Activated naive CD4-positive, alpha-beta T cell (primary cell): Measurements from ENCODE around the gene SMARCB1.

Experiments used
- DNase-seq, 4 experiments: peaks; one replicate each; lab custom pipeline; 2025; lab: John Stamatoyannopoulos, UW

Gene SMARCB1

GRCh38 chr22:23762842-23763578 lies 23.8 kb upstream of the SMARCB1 start, which contains the start of gene C22orf15:
Gene C22orf15, plus strand, starts transcription at chr22:23762990. Its CDS starts 317 bp downstream, at chr22:23763307.
- DNase-seq: peak in 1 of 4 experiments; percentile 25

- peak; percentile 18 to 51 (median 32) for DNase-seq
Observed at GRCh38 chr22:23763579-23763945, 23.2 kb upstream of the SMARCB1 start.

- DNase-seq: no peak
Observed at GRCh38 chr22:23763954-23764353, 22.8 kb upstream of the SMARCB1 start.

GRCh38 chr22:23764899-23765881 lies 21.6 kb upstream of the SMARCB1 start:
- DNase-seq: no peak

DNA sequence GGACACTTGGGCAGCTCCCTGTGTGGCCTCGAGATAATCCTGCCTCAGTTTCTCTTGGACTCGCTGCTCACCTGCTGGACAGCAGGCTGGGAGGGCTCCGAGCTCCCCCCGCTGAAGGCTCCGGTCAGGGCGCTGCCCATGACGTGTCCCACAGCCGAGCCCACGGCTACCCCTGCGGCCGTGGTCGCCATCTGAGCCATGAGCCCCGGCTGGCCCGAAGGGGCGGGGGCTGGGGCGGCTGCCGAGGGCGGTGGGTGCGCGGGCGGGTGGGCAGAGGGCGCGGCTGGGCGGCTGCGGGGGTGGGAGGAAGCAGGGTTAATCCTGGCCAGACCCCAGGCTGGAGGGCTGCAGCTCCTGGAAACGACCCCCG lies 19.5 kb upstream of the SMARCB1 start:
- no peak for DNase-seq

DNA sequence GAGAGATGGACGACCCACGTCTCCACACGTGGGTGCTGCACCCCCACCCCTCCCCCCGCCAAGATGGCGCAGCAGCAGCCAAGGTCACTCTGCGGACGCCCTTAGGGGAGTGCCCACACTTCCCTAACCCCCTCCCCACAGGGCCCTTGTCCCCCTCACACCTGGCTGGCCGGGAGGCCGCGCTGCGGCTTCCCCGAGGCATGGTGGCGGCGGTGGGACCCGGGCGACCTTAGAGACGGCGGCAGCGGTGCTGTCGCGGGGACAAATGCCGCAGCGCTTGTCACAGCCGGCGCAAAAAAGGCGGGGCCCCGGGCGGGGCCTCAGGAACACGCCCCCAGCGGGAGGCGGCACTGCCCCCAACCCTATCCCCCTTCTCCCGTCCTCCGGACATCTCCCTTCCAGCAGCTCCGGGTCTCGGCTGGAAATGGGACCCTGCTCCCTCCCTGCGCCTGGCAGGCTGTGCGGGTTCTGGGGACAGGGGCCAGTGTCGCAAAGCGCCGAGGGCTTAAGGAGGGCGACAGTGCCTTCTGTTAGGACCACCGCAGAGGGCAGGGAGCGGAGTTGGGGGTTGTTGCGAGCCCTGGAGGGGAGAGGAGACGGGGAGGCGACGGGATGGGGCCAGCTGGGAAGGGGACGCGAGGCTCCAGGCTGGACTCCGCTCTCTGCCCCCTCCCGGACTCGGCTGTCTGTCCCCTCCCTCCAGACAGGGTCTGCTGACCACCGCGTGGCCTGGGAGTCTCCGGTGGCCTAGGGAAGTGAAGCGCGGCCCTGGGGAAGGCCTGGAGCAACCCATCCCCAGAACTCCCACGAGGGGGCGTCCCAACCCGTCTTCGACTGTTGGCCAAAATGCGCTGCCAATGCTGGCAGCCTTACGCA lies 18.9 kb upstream of the SMARCB1 start, which contains the start of gene CHCHD10:
Gene CHCHD10 (minus strand): TSS at position 300 of the 876 bp plus-strand sequence. CDS start 98 bp downstream, at position 202.
- peak; percentile 51 to 74 (median 54) for DNase-seq

GRCh38 chr22:23769321-23769965 lies 17.3 kb upstream of the SMARCB1 start:
- DNase-seq: no peak

- no peak for DNase-seq
Observed at GRCh38 chr22:23772315-23772648, 14.5 kb upstream of the SMARCB1 start.

GRCh38 chr22:23772649-23773473 lies 13.9 kb upstream of the SMARCB1 start, which contains the start of gene MMP11:
Gene MMP11, plus strand, starts transcription at chr22:23772849. Its CDS starts 22 bp downstream, at chr22:23772871.
- peak in 3 of 4 experiments; percentile 31 to 69 (median 46) for DNase-seq

DNA sequence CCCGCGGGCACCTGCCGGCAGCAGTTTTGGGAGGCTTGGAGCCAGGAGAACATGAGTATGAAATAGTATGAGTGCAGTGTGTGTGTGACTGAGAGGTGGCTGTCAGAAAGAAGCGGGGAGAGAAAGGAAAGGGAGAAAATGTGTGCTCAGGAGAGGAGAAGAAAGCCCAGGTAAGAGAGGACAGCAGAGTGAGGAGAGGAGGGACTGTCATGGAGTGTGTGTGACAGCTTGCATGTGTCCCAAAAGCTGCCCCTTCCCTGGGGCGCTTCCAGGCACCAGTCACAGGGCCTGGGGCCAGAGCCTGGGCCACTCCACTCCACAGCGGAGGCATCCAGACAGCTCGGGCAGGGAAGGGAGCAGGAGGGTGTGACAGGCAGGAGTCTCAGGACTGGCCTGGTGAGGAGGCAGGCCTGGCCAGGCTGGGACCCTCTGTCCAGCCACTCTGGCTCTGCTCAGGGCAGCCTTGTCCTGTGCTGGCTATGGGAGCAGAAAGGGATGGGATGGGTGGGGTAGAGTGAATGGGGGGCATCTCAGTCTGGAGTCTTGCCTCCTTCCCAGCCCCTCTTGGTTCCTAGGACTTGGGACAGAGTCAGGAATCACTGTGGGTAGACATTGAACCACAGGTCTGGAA lies 13.2 kb upstream of the SMARCB1 start:
- no peak for DNase-seq

DNA sequence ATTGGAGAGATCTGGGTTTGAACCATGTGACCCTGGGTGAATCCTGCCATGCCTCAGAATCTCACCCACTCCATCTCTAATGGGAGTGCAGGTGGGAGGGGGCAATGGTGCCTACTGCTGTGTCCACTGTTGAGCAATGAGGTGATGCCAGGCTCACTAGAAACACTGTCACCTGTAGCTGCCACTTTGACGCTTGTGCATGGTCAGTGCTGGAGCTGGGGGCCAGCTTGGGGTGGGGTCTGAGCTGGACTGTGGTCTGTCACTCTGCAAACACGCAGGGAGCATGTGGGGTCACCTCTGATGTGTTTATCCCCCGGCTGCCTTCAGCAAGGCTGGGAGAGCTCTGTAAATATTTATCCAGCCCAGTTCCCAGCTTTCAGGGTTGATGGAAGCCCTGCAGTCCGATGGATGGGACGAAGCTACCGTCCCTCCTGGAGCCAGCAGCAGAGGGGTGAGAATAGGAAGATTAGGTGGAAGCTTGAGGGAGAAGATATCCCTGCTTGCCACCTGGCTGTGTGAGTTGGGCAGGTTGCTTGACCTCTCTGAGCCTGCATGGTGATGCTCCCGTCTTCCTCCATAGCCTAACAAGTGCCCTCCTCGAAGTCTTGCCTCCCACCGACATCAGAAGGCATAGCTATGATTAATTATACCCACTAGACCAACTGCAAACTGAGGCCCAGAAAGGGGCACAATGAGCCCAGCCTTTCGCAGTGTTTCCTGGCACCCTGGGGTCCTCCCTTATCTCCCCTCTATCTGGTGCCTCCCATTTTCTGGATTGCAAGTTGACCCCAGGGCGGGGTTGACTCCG lies 12.4 kb upstream of the SMARCB1 start:
- DNase-seq: no peak

GRCh38 chr22:23774922-23775436 lies 11.8 kb upstream of the SMARCB1 start:
- DNase-seq: no peak

GRCh38 chr22:23775779-23776375 lies 10.9 kb upstream of the SMARCB1 start:
- no peak for DNase-seq

DNA sequence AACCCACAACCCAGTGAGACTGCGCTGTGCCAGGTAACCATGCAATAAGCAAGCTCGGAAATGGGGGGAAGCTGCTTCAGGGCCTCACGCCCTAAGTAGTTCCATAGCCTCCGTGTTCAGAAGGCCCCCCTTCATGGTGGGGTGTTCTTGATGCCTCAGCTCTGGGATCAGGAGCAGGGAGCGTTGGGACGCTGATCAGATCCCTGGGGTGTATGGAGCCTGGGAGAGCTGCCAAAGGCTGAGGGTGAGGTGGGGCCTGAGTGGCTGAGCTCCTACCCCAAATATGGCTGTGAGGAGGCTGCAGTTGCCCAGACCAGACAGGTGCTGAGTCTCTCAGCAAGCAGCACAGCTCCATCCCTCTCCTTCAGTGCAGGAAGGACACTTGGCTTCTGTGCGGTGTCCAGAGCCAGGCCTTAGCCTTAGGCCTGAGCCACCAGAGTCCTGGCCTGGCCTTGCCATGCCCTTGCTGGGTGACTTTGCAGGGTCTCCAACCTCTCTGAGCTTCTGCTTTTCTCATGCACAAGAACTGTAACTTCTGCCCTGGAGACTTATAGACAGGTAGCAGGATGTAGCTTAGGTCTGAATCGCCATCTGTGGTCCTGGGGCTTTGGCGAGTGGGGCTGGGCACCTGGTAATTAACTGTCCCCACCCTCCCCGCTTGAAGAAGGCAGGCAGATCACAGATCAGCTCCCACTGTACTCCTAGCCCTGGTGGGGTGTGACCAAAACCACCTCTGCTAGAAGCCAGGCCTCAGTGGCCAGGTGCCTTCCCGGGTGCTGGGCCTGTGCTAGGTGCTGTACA lies 8.8 kb upstream of the SMARCB1 start:
- no peak for DNase-seq

GRCh38 chr22:23778577-23778900 lies 8.2 kb upstream of the SMARCB1 start:
- no peak for DNase-seq

GRCh38 chr22:23779083-23779482 lies 7.7 kb upstream of the SMARCB1 start:
- no peak for DNase-seq

DNA sequence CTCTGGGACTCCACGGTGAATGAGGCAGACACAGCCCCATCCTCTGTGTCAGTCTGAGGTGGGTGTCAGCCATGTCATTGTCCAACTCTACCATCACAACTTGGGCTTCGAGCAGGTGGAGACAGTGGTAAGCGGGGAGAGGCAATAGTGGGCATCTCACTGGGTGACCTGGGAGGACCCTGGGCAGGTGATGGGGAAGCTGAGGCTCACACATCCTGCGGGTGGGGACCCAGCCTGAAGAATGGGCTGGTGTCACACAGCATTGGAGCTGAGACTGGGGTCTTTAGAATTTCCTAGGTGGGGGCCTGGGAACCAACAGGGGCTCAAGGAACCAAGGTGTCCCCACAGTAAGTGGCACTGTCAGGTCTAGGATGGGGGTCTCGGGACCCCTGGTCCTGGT lies 7.0 kb upstream of the SMARCB1 start:
- no peak for DNase-seq
